Measurements from ENCODE around the gene SHH.

Gene SHH

GRCh38 chr7:155792315-155792960 lies 19.8 kb downstream of the SHH start:
- TF ChIP-seq CTCF (IDR thresholded peaks at IDR 0.05; ENCODE audit: low read depth, low read length): no peak
- H3K4me3 ChIP-seq (replicated peaks in 1 of 2; ENCODE audit: low read depth in 2 of 2, low read length in 2 of 2): no peak overlapping the region
- DNase-seq (ENCODE audit: low read depth in 2 of 2): no peak

- no peak for TF ChIP-seq CTCF (IDR thresholded peaks at IDR 0.05; ENCODE audit: low read depth, low read length)
- DNase-seq (ENCODE audit: low read depth in 2 of 2): no peak
Measured at GRCh38 chr7:155791836-155792235, 20.4 kb downstream of the SHH start.

DNA sequence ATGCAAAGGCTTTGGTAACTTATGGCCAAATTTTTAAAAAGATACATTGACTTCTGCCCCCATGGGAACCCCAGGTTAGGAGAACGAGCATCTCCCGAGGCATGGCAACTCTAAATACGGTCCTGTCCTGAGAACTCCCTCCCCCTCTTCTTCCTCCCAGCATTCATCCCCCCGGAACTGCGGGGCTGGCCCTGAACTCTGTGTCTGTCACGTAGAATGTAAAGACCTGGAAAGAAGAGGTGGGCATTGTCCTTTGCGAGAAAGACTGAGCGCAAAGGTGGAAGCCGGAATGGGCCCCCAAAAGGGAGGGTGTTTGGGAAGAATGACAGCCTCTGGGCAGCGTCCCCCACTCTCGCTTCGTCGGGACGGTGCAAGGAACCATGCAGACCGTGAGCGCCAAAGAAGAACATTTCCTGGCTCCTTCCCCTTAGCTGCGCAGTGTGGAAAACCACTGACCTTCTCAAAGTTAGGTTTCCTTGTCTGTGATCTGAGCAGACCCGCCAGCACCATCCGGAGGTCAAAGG lies 21.0 kb downstream of the SHH start:
- TF ChIP-seq CTCF (IDR thresholded peaks at IDR 0.05; ENCODE audit: low read depth, low read length): no peak
- H3K4me3 ChIP-seq (replicated peaks in 1 of 2; ENCODE audit: low read depth in 2 of 2, low read length in 2 of 2): no peak overlapping the region
- DNase-seq (ENCODE audit: low read depth in 2 of 2): no peak

More at GRCh38 chr7:155791836-155792235, 20.4 kb downstream of the SHH start:
- no peak overlapping the region for H3K4me3 ChIP-seq (replicated peaks in 1 of 2; ENCODE audit: low read depth in 2 of 2, low read length in 2 of 2)

- TF ChIP-seq CTCF (IDR thresholded peaks at IDR 0.05; ENCODE audit: low read depth, low read length): no peak
- DNase-seq (ENCODE audit: low read depth in 2 of 2): no peak
- H3K4me3 ChIP-seq (replicated peaks in 1 of 2; ENCODE audit: low read depth in 2 of 2, low read length in 2 of 2): no peak overlapping the region
Measured at GRCh38 chr7:155790666-155791065, 21.6 kb downstream of the SHH start.

- no peak for TF ChIP-seq CTCF (IDR thresholded peaks at IDR 0.05; ENCODE audit: low read depth, low read length)
- no peak overlapping the region for H3K4me3 ChIP-seq (replicated peaks in 1 of 2; ENCODE audit: low read depth in 2 of 2, low read length in 2 of 2)
- no peak for DNase-seq (ENCODE audit: low read depth in 2 of 2)
Measured at GRCh38 chr7:155789001-155789725, 23.1 kb downstream of the SHH start.

GRCh38 chr7:155788616-155789000 lies 23.7 kb downstream of the SHH start:
- TF ChIP-seq CTCF (IDR thresholded peaks at IDR 0.05; ENCODE audit: low read depth, low read length): no peak
- H3K4me3 ChIP-seq (replicated peaks in 1 of 2; ENCODE audit: low read depth in 2 of 2, low read length in 2 of 2): no peak overlapping the region
- DNase-seq (ENCODE audit: low read depth in 2 of 2): no peak
